ENCODE measurements around the gene TXNDC15. TPM values are rescaled to one million over a fixed set of nuclear protein-coding genes. Genes with fewer than 3 reads are reported as not detected.
"Not testable (repeated sequence)": the region's sequence is repeated elsewhere in the genome, so short reads cannot be mapped to it uniquely, and the experiment has no call there.

The TXNDC15 gene
- polyA plus RNA-seq, 3 donors from 2014 or later = 12.9 to 25.3 (median 14.4) TPM

GRCh38 chr5:134849434-134849933 is 24.7 kb upstream of the TXNDC15 start:
- peaks cover 56 to 74% of the 10 kb centered on the region in 2 donors for H3K4me1 Mint-ChIP-seq
- H3K27ac Mint-ChIP-seq = peak overlapping the region in 1 of 6 donors; percentile 24
- not testable (repeated sequence) for H3K36me3 Mint-ChIP-seq

DNA sequence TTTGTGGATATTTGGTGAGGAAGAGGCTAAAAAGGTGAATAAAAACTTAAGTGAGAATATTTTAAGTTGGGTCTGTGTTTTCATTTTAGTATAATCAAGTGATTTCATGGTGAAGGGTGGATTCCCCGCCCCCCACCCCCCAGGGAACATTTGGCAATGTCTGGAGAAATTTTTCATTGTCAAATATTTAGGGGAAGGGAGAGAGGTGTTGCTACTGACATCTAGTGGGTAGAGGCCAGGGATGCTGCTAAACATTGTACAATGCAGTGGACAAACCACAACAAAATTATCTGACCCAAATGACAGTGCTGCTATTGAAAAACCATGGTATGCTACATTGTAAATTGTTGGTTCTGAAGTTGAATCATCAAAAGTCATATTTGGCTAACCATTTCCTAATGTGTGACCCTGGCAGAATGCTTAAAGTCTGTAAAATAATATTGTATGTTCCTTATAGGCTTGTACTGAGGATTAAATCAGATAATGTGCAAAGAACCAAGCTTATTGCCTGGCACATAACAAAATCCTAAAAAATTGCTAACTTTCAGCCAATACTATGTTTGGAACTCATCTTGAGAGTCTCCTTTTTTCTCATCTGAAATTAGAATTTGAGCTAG is 22.8 kb upstream of the TXNDC15 start:
- H3K27ac Mint-ChIP-seq = peak overlapping the region; percentile 11 to 64 (median 52)
- H3K36me3 Mint-ChIP-seq = peaks cover 0 to 9% (median 0%) of the 10 kb centered on the region in 3 donors
- no peak overlapping the region for H3K4me3 Mint-ChIP-seq
- DNase-seq = no peak
- peaks cover 0 to 6% (median 4%) of the 10 kb centered on the region in 3 donors for H3K27me3 Mint-ChIP-seq (ENCODE audit: low read depth in 3 of 3)
- H3K4me1 Mint-ChIP-seq = peaks cover 57 to 76% of the 10 kb centered on the region in 2 donors
- H3K9me3 Mint-ChIP-seq = no peaks in the 10 kb centered on the region

More at GRCh38 chr5:134849434-134849933, 24.7 kb upstream of the TXNDC15 start:
- not testable (repeated sequence) for H3K9me3 Mint-ChIP-seq, DNase-seq
- peak overlapping the region in 1 of 5 donors; percentile 13 for H3K4me3 Mint-ChIP-seq
- H3K27me3 Mint-ChIP-seq (ENCODE audit: low read depth in 3 of 3) = peaks cover 0 to 12% (median 4%) of the 10 kb centered on the region in 3 donors

DNA sequence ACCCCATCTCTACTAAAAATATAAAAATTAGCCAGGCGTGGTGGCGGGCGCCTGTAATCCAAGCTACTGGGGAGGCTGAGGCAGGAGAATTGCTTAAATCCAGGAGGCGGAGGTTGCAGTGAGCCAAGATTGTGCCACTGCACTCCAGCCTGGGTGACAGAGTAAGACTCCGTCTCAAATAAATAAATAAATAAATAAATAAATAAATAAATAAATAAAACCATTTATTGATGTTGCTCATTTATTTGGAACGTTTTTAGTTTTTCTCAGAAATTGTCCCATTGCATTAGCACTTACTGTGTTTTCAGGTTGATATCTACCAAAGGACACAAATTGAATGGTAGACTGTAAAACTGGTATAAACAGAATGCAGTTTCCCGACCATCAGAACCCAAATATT is 17.7 kb upstream of the TXNDC15 start:
- not testable (repeated sequence) for H3K4me3 Mint-ChIP-seq
- peaks cover 35 to 47% of the 10 kb centered on the region in 2 donors for H3K4me1 Mint-ChIP-seq

DNA sequence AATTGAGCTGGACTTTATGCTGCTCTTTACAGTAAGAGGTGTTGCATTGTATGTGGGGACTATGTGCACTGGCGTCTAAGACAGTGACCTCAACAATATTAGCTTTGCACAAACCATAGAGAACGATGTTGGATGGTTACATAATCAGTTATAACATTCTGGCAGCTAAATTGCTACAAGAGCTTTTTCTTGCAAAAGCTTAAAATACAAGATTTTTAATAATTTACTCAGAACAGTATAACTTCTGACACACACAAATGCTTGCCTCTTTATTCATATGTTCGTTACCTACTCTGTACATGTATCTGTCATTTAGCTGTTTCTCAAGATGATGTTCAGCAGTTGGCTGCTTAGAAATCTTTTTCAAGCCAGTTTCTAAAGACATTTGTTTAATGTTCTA is 16.8 kb upstream of the TXNDC15 start:
- no peak for DNase-seq
- peaks cover 0 to 5% (median 0%) of the 10 kb centered on the region in 3 donors for H3K27me3 Mint-ChIP-seq (ENCODE audit: low read depth in 3 of 3)
- H3K4me3 Mint-ChIP-seq = no peak overlapping the region
- H3K4me1 Mint-ChIP-seq = peaks cover 34 to 44% of the 10 kb centered on the region in 2 donors
- H3K36me3 Mint-ChIP-seq = peaks cover 0 to 15% (median 8%) of the 10 kb centered on the region in 3 donors
- peak overlapping the region in 1 of 6 donors; percentile 60 for H3K27ac Mint-ChIP-seq
- no peaks in the 10 kb centered on the region for H3K9me3 Mint-ChIP-seq

More for the DNA sequence above, 17.7 kb upstream of the TXNDC15 start:
- H3K27ac Mint-ChIP-seq; H3K27me3 Mint-ChIP-seq (ENCODE audit: low read depth in 3 of 3); H3K9me3 Mint-ChIP-seq; DNase-seq: not testable (repeated sequence)
- peaks cover 0 to 15% (median 8%) of the 10 kb centered on the region in 3 donors for H3K36me3 Mint-ChIP-seq

DNA sequence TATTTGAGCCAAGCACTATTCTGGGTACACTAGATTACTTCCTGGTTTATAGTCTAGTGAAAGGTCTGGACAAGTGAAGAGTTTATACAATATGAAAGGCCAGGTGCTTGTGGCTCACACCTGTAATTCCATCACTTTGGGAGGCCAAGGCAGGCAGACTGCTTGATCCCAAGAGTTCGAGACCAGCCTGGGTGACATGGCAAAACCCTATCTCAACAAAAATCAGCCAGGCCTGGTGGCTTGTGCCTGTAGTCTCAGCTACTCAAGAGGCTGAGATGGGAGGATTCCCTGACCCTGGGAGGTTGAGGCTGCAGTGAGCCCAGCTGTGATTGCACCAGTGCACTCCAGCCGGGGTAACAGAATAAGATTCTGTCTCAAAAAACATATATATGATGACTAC is 9.5 kb upstream of the TXNDC15 start:
- no peaks in the 10 kb centered on the region for H3K9me3 Mint-ChIP-seq
- no peak overlapping the region for H3K4me3 Mint-ChIP-seq
- peaks cover 12 to 20% of the 10 kb centered on the region in 2 donors for H3K4me1 Mint-ChIP-seq
- H3K36me3 Mint-ChIP-seq = peaks cover 0 to 9% (median 4%) of the 10 kb centered on the region in 3 donors
- peaks cover 0 to 1% (median 0%) of the 10 kb centered on the region in 3 donors for H3K27me3 Mint-ChIP-seq (ENCODE audit: low read depth in 3 of 3)
- H3K27ac Mint-ChIP-seq = peak overlapping the region in 1 of 6 donors; percentile 67
- DNase-seq = no peak

- Mint-ChIP-seq H3K4me1 (peaks cover 32 to 50% of the 10 kb centered on the region in 2 donors), H3K4me3 (peak overlapping the region in 4 of 5 donors; percentile 93 to 98 (median 95)), H3K9me3 (no peaks in the 10 kb centered on the region), H3K27ac (peak overlapping the region; percentile 91 to 99 (median 96)), H3K36me3 (no peaks in the 10 kb centered on the region), H3K27me3 (ENCODE audit: low read depth in 3 of 3) (peaks cover 0 to 4% (median 1%) of the 10 kb centered on the region in 3 donors)
- no peak for DNase-seq
Observed at GRCh38 chr5:134873494-134873893, 677 bp upstream of the TXNDC15 start.

- Mint-ChIP-seq H3K27ac (peak overlapping the region; percentile 91 to 99 (median 96)), H3K4me1 (peaks cover 38 to 63% of the 10 kb centered on the region in 2 donors), H3K27me3 (ENCODE audit: low read depth in 3 of 3) (peaks cover 0 to 4% (median 1%) of the 10 kb centered on the region in 3 donors), H3K9me3 (no peaks in the 10 kb centered on the region), H3K36me3 (peaks cover 0 to 2% (median 0%) of the 10 kb centered on the region in 3 donors), H3K4me3 (peak overlapping the region; percentile 90 to 98 (median 95))
- peak in 2 of 3 donors; percentile 17 to 20 for DNase-seq
Observed at GRCh38 chr5:134874831-134875655, 872 bp downstream of the TXNDC15 start.

DNA sequence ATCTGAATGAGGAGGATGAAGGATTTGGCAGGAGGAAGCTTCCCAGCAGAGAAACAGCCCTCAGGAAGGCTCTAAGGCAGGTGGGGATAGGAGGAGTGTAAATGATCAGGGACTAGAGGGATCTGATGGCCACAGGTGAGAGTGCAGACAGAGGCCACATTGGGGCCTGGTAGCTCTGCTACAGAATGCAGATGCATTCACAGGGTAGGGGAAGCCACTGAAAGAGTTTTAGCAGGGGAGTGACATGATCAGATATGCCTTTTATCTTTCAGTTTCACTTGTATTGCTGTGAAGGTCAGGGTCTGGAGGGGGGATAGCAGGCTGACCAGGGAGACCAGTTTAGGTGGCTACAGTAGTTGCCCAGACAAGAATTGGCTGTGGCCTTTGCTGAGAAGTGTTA is 3.0 kb downstream of the TXNDC15 start:
- Mint-ChIP-seq H3K9me3 (no peaks in the 10 kb centered on the region), H3K27me3 (ENCODE audit: low read depth in 3 of 3) (peaks cover 0 to 4% (median 1%) of the 10 kb centered on the region in 3 donors), H3K36me3 (peaks cover 0 to 6% (median 0%) of the 10 kb centered on the region in 3 donors), H3K27ac (peak overlapping the region; percentile 78 to 99 (median 83)), H3K4me1 (peaks cover 42 to 73% of the 10 kb centered on the region in 2 donors), H3K4me3 (peak overlapping the region in 3 of 5 donors; percentile 0 to 35 (median 4))
- DNase-seq = no peak

DNA sequence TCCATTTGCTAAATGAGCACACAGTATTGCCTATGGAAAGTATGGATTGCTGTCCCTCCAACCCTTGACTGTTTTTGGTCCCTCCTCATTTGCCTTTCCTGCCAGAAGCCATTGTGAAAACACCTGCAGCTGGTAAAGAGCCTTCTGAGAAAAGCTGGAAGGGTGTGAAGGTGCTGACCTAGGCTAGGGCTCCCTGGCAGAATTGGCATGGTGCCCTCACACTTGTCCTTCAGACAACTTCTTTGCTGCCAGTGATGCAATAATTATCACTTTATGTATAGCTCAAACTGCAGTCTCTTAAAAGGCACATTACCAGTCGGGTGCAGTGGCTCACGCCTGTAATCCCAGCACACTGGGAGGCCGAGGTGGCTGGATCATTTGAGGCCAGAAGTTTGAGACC is 4.2 kb downstream of the TXNDC15 start:
- Mint-ChIP-seq H3K27ac (peak overlapping the region in 4 of 6 donors; percentile 2 to 76 (median 50)), H3K4me1 (peaks cover 42 to 64% of the 10 kb centered on the region in 2 donors), H3K27me3 (ENCODE audit: low read depth in 3 of 3) (peaks cover 0 to 4% (median 1%) of the 10 kb centered on the region in 3 donors), H3K9me3 (no peaks in the 10 kb centered on the region), H3K4me3 (peak overlapping the region in 1 of 5 donors; percentile 15), H3K36me3 (peaks cover 0 to 6% (median 0%) of the 10 kb centered on the region in 3 donors)
- no peak for DNase-seq

DNA sequence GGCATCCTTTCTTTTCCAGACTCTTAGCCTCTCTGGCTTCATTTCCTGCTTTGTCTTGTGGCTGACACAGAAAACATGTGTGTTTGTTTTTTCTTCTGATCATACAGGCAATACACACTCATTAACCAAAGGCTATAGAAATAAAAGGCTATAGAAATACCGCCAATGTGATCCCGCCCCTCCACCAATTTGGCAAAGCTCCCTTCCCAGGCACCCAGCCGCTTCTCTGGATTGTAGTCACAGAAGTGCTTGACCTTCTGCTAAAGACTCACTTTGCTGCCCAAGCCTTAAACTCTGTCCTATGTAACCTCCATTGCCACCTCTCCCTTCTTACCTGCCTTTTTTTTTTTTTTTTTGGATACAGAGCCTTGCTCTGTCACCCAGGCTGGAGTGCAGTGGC is 5.3 kb downstream of the TXNDC15 start:
- Mint-ChIP-seq H3K4me3 (no peak overlapping the region), H3K27ac (peak overlapping the region in 2 of 6 donors; percentile 12 to 53), H3K36me3 (peaks cover 0 to 6% (median 0%) of the 10 kb centered on the region in 3 donors), H3K27me3 (ENCODE audit: low read depth in 3 of 3) (peaks cover 0 to 2% (median 1%) of the 10 kb centered on the region in 3 donors), H3K4me1 (peaks cover 40 to 61% of the 10 kb centered on the region in 2 donors), H3K9me3 (no peaks in the 10 kb centered on the region)
- no peak for DNase-seq

GRCh38 chr5:134880937-134881336 is 6.8 kb downstream of the TXNDC15 start:
- H3K4me3 Mint-ChIP-seq; H3K9me3 Mint-ChIP-seq; DNase-seq; H3K27ac Mint-ChIP-seq; H3K27me3 Mint-ChIP-seq (ENCODE audit: low read depth in 3 of 3); H3K36me3 Mint-ChIP-seq: not testable (repeated sequence)
- peaks cover 35 to 62% of the 10 kb centered on the region in 2 donors for H3K4me1 Mint-ChIP-seq

GRCh38 chr5:134881711-134882110 is 7.5 kb downstream of the TXNDC15 start:
- H3K9me3 Mint-ChIP-seq; H3K27ac Mint-ChIP-seq; H3K4me3 Mint-ChIP-seq; DNase-seq; H3K27me3 Mint-ChIP-seq (ENCODE audit: low read depth in 3 of 3); H3K36me3 Mint-ChIP-seq: not testable (repeated sequence)
- peaks cover 31 to 56% of the 10 kb centered on the region in 2 donors for H3K4me1 Mint-ChIP-seq

DNA sequence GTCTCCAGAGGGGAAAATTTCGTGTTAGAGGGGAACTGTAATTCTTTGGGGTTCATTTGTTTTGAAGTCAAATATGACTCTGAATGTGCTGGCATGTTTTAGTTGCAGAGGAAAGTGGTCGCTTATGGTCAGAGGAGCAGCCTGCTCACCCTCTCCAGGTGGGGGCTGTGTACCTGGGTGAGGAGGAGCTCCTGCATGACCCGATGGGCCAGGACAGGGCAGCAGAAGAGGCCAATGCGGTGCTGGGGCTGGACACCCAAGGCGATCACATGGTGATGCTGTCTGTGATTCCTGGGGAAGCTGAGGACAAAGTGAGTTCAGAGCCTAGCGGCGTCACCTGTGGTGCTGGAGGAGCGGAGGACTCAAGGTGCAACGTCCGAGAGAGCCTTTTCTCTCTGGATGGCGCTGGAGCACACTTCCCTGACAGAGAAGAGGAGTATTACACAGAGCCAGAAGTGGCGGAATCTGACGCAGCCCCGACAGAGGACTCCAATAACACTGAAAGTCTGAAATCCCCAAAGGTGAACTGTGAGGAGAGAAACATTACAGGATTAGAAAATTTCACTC is 13.5 kb downstream of the TXNDC15 start:
- DNase-seq = no peak
- Mint-ChIP-seq H3K4me1 (peaks cover 15 to 34% of the 10 kb centered on the region in 2 donors), H3K27ac (no peak overlapping the region), H3K36me3 (peaks cover 3 to 11% (median 3%) of the 10 kb centered on the region in 3 donors), H3K9me3 (no peaks in the 10 kb centered on the region), H3K4me3 (no peak overlapping the region), H3K27me3 (ENCODE audit: low read depth in 3 of 3) (no peaks in the 10 kb centered on the region)
